SK-MEL-5 (cell line): Measurements from ENCODE around the gene USP8. TPM values are rescaled to one million over a fixed set of nuclear protein-coding genes. Genes with fewer than 3 reads are reported as not detected.
"Not testable (repeated sequence)": the region's sequence is repeated elsewhere in the genome, so short reads cannot be mapped to it uniquely, and the experiment has no call there.

ENCODE experiments used
- DNase-seq: peaks from one replicate; pipeline ENCODE4 v3.0.0-alpha.2; 2016; ENCODE audit warnings: low read depth, low spot score
- in situ Hi-C: cut with HindIII; loops from 2 replicates; pipeline ENCODE4 v1.10.0; 2016; ENCODE audit warnings: low sequenced_read_pairs, high pct_unique_total_duplicates, low pct_unique_long_range_greater_than_20kb
- total RNA-seq: library from RNA; depleted of rRNA; stranded (reverse); fragments of >200 nt; shearing (Covaris generic); gene quantifications from 2 replicates; pipeline ENCODE4 v1.2.3, GENCODE V29; 2014

The USP8 gene
- total RNA-seq, 1 experiment from 2014 or later, result 73.0 TPM

DNA sequence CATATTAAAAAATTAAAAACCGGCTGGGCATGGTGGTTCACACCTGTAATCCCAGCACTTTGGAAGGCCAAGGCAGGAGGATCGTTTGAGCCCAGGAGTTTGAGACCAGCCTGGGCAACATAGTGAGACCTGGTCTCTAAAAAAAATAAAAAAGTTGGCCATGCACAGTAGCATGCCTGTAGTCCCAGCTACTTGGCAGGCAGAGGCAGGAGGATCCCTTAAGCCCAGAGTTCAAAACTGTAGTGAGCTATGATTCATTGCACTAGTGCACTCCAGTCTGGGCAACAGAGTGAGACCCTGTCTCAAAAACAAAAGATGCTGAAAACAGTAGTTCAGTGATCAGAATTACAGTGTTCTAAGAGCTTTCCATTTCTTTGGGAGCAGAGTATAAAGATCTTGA lies 81.5 kb downstream of the USP8 start:
- DNase-seq, in situ Hi-C loops: not testable (repeated sequence)

DNA sequence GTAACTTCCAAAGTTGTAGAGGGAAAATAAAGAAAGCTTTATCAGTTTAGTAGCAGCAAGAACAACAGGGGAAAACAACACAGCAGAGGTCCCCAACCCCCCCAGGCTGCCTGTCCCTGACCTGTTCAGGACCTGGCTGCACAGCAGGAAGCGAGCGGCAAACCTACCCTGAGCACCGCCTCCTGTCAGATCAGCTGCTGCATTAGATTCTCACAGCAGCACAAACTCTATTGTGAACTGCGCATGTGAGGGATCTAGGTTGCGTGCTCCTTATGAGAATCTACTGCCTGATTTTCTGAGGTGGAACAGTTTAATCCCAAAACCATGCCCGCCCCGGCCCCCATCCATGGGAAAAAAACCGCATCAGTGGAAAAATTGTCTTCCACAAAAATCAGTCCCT lies 81.9 kb downstream of the USP8 start:
- in situ Hi-C loops, result no loop called here

DNA sequence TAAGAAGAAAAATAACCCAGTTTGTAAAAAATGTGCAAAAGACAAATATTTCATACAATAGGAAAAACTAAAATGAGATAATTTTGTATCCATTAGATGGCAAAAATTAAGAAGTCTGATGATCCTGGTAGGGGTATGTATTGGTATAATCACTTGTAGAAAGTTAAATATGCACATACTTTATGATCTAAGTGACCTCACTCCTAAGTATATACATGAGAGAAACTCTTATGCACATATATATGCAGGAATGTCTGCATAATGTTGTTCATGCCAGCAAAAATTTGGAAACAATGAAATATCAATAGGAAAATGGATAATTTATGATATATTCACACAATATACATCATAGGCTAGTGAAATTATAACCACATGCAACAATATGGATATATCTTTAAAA lies 88.8 kb downstream of the USP8 start:
- in situ Hi-C loops, result no loop called here
- DNase-seq, result no peak

More for the DNA sequence above, 81.9 kb downstream of the USP8 start:
- DNase-seq, result no peak

DNA sequence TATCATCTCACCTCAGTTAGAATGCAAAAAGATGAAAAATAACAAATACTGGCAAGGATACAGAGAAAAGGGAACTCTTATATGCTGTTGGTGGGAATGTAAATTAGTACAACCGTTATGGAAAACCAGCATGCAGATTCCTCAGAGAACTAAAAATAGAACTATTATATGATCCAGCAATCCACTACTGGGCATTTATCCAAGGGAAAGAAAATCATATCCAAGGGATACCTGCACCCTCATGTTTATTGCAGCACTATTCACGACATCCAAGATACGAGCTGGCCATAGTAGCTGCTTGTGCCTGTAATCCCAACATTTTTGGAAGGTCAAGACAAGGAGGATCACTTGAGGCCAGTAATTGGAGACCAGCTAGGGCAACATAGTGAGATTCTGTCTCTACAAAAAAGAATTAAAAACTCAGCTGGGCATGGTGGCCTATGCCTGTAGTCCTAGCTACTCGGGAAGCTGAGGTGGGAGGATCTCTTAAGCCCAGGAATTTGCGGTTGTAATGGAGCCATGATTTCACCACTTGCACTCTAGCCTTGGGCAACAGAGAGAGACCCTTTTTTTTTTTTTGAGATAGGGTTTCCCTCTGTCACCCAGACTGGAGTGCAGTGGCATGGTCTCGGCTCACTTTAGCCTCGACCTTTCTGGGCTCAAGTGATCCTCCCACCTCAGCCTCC lies 95.7 kb downstream of the USP8 start:
- in situ Hi-C loops, result no loop called here
- no peak for DNase-seq

DNA sequence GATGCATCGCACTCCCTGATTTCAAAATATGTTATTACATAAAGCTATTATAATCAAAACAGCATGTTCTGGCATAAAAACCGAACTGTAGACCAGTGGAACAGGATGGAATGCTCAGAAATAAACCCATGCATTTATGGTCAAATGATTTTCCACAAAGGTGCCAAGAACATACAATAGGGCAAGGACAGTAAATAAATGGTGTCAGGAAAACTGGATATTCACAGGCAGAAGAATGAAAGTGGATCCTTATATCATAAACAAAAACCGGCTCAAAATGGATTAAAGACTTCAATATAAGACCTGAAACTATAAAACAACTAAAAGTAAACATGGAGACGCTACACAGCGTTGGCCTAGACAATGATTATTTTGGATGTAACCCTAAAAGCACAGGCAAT lies 99.6 kb downstream of the USP8 start:
- in situ Hi-C loops, result no loop called here
- no peak for DNase-seq

DNA sequence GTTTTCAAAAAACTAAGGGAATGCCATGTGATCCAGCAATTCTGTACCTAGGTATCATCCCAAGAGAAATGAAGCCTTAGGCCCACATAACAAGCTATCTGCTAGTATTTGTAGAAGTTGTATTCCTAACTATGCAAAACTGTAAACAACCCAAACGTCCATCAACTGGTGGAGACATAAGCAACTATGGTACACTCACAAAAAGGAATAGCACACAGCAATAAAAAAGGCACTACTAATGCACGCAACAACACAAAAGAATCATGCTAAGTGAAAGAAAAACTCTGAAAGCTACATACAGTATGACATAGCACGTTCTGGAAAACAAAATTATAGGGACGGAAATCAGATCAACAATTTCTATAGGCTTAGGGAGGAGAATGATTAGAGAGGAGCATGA lies 107.0 kb downstream of the USP8 start:
- in situ Hi-C loops, result no loop called here
- no peak for DNase-seq

DNA sequence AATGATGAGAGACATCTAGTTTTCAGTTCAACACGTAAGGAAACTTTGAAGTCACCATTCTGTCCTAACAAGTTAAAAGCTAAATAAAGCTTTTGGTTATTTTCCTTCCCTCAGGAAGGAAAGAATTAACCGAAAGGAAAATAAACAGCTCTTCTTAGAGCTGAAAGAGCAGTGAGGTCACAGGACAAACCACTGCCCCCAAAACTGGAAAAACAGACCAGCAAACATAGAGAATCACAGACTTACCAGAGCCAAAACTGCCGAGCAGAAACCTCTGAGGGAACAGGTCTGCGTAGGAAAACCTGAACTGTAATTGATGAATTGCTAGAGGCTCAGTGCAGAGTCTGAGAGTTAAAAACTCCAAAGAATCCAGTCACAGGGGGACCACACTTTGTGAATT lies 107.6 kb downstream of the USP8 start:
- in situ Hi-C loops, result no loop called here
- DNase-seq, result no peak

DNA sequence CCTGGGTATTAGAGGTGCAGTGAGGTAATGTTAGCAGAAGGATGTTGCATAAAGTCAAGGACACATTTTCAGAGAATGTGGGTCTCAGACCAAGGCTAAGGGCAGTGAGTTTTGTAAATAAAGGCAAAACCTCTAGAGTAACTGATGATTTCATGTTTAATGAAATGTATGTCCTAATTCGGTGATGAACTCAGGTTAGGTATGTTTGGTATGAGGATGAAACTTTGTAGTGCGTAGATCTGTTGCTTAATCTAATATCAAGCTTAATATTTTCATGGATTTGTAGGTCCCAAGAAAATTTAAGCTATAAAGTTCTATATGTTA lies 118.6 kb downstream of the USP8 start:
- in situ Hi-C loops, result no loop called here
- no peak for DNase-seq

DNA sequence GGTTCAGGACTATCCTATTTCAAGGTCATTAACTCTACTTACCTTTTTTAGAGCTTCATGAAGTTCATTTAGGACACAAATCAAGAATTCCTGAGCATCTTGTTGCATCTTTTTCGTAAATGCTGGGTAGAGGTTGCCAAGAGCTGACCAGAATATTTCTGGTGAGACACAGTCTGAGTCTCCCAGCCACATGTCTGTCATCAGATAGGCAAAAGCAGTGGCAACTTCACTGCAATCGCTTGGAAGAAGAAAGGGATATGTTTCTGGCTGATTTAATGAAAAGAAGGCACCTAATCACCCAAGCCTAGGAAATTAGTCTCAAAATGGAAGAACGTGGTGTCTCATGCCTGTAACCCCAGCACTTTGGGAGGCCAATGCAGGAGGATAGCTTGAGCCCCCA lies 119.4 kb downstream of the USP8 start:
- no peak for DNase-seq
- in situ Hi-C loops, result no loop called here

DNA sequence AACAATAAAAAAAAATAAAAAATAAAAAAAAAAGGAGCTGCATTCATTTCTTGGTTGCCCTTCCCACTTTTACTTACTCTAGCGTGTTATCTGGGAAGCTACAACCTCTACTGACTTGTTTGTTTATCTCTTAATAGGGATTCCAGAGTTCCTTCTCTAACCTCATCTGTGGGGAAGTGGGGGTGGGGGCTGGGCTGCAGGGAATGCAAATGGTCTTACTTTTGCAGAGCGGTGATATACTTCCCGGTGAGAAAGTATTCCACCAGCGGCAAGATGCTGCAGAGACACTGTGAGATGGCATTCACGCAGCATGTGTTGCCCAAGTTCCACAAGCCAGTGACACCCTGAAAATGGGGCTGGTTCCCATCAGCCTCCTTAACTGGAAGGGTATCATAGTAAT lies 120.2 kb downstream of the USP8 start:
- DNase-seq, result no peak
- in situ Hi-C loops, result no loop called here

DNA sequence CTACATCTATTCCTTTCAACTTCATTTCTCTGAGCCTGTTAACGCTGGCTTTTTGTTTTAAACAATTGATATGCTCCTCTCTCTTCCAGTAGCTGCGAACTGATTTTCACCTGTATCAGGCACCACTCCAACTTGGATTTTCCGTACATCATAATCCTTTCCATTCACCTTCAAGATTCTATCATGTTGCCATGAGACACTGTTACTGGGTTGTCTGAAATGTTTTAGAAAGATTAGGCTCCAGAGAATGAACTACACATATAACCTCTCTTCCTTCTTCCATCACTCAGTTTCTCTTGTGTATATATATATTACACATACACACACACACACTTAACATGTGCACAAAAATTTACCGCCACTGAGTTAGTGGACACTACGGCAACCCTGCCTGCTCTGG lies 122.4 kb downstream of the USP8 start, which contains the start of gene USP50:
TSS of gene USP50 (minus strand) at position 101 of the 400 bp plus-strand sequence. CDS start 141 bp downstream, outside the sequence.
- no peak for DNase-seq
- in situ Hi-C loops, result no loop called here

DNA sequence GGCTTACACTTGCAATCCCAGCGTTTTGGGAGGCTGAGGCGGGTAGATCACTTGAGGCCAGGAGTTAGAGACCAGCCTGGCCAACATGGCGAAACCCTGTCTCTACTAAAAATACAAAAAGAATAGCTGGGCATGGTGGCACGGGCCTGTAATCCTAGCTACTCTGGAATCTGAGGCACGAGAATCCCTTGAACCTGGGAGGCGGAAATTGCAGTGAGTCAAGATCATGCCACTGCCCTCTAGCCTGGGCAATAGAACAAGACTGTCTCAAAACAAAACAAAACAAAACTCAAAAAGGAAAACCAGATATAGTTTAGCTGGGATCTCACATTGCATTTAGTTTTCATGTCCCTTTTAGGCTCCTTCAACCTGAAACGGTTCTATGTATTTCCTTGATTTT lies 125.1 kb downstream of the USP8 start:
- in situ Hi-C loops, result no loop called here
- peak; percentile 51 for DNase-seq

DNA sequence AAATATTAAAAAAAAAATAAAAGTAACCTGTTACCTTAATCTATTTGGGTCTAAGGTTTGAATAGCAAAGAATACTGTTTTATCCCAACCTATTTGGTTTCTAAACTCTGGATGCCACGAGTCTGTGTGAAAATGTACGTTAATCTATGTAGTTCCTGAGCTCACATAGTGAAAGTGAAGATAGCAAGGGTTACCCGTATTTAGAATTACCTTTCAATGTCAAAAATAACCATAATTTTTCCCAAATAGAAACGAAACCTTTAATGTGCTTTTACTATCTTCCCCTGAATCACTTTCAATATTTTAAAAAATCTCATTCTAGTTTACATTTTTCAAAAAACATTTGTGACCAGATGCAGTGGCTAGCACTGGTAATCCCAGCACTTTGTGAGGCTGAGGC lies 128.0 kb downstream of the USP8 start:
- DNase-seq, result no peak
- in situ Hi-C loops, result no loop called here

DNA sequence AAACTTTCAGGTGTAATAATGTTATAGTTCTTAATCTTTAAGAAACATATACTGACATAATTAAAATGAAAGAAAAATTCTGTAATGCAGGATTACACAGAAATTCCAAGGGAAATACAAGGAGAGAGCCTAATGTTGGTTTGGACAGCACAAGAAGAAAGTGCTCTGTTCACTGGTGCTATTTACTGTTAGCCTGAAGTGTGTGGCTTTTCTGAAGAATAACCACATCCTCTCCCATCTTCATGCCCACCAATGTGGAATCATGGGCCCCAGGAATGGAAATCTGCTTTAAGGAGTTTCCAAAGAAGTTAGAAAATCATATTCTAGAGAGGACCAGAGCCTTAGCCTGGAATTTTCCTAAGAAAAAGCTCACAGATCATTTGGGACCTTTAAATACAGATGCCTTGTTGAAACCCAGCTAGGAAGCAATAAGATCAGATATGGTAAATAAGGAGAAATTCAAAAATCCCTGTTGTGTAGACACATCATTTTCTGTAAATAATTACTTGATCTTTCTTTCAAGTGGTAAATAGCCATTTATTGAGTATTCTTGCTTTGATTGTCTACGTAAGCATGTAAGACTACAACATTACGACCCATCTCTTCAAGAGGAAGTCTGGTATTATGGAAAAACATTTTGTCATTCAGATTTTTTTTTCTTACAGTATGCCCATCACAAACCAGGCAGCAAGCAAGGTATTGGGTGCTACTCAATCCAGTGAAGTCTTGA lies 132.6 kb downstream of the USP8 start:
- no peak for DNase-seq
- in situ Hi-C loops, result no loop called here

DNA sequence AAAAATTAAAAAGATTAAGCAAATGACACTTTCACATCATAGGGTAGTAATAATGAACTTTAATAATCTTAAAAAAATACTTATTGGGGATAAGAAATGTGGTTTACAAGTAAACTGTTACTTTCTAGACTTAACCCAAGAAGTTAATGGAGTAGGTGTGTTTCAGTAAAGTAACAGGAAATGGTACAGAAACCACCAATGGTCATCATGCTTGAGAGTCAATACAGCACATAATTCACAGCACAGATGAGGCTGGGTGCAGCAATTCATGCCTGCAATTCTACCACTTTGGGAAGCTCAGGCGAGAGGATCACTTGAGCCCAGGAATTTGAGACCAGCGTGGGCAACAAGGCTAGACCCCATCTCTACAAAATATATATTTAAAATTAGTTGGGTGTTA lies 133.8 kb downstream of the USP8 start:
- no peak for DNase-seq
- in situ Hi-C loops, result no loop called here

DNA sequence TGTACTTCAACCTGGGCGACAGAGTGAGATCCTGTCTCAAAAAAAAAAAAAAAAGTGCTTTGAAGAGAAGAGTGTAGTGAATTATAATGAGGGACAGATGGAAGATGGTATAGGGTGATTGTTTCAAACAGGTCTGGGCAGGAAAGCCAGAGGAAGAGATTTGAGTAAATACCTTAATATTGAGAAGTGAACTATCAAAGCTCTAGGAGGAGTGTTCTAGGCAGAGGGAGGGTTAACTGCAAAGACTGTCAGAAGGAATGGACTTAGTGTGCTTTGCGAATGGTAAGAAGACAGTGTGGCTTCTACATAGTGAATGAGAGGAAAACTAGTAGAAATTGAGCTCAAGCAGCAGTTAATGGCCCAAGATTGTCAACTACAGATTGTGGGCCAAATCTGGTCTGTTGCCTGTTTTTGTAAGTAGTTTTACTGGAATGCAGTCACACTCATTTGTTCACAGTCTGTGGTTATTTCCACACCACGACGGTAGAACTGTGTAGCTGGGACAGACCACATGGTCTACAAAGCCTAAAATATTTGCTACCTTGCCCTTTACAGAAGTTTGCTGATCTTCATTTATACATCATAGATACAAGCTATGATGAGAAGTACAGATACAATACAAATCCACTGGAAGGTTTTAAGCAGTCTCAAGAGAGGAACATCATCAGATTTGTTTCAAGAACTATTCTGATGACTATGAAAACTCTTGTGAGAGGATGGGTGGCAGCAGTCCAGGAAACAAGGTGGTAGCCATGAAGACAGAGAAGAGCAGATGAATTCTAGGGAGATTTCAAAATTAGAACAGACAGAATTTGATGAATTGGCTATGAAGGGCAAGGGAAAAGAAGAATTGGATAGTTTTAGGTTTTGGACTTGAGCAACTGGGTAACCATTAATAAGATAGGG lies 138.8 kb downstream of the USP8 start:
- no peak for DNase-seq
- in situ Hi-C loops, result no loop called here

DNA sequence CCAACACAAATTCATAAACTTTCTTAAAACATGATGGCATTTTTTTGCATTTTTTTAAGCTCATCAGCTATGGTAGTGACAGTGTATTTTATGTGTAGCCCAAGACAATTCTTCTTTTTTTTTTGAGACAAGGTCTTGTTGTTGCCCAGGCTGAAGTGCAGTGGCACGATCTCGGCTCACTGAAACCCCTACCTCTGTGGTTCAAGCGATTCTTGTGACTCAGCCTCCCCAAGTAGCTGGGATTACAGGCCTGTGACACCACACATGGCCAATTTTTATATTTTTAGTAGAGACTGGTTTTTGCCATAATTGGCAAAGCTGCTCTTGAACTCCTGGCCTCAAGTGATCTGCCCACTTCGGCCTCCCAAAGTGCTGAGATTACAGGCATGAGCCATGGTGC lies 139.6 kb downstream of the USP8 start:
- in situ Hi-C loops, result no loop called here
- DNase-seq, result no peak
